Neural cell (in vitro differentiated cells): ENCODE data around the gene MTIF2.

Experiments
- EZH2 ChIP-seq: fragments of 200-600, 300-800 bp; shearing (Covaris generic), sonication (generic); IDR thresholded peaks from 2 replicates; pipeline ENCODE4 v1.6.1; 2014; ENCODE audit warnings: antibody characterized with exemption, low read length, borderline replicate concordance, mild to moderate bottlenecking; ENCODE audit not compliant: insufficient read depth, poor library complexity, severe bottlenecking
- MXI1 ChIP-seq: fragments of 450-650 bp; conservative IDR thresholded peaks from 2 replicates; pipeline ENCODE4 v1.6.1; 2014; ENCODE audit warnings: antibody characterized with exemption, mild to moderate bottlenecking; ENCODE audit not compliant: poor library complexity, severe bottlenecking
- POLR2AphosphoS5 ChIP-seq: IDR thresholded peaks from 2 replicates; pipeline ENCODE4 v1.6.1; 2012
- RAD21 ChIP-seq: fragments of 450-650 bp; conservative IDR thresholded peaks from 2 replicates; pipeline ENCODE4 v1.6.1; 2014; ENCODE audit warnings: antibody characterized with exemption, mild to moderate bottlenecking, moderate library complexity
- TF ChIP-seq, protein P1 (sequence below): fragments of 450-650 bp; IDR thresholded peaks from 2 replicates; pipeline ENCODE4 v1.5.1; 2014; ENCODE audit warnings: antibody characterized with exemption, mild to moderate bottlenecking, moderate library complexity; ENCODE audit not compliant: poor library complexity, severe bottlenecking
- TF ChIP-seq, protein P2 (sequence below): IDR thresholded peaks from 2 replicates; pipeline ENCODE4 v1.6.1; 2012; ENCODE audit warnings: borderline replicate concordance

DNA sequence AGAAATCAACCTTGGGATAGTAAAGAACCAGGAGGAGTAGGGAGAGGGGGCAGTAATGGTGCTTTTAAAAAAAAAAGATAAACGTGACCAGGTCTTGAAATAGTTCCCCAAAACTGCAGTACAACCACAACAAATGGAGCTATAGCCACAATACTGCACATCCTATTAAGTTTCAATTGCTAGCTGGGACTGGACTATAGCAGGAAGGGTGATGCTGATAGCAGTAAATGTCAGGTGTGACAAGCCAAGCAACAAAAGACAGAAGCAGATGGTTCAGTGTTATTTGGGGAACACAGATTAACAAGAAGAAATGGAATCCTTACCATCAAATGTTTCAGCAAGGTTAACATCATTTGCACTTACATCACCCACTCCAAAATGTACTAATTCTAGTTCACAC, 26.4 kb downstream of the MTIF2 start:
- TF ChIP-seq RAD21 (no peak), EZH2 (no peak), POLR2AphosphoS5 (no peak), MXI1 (no peak)
- TF ChIP-seq, protein P1, sequence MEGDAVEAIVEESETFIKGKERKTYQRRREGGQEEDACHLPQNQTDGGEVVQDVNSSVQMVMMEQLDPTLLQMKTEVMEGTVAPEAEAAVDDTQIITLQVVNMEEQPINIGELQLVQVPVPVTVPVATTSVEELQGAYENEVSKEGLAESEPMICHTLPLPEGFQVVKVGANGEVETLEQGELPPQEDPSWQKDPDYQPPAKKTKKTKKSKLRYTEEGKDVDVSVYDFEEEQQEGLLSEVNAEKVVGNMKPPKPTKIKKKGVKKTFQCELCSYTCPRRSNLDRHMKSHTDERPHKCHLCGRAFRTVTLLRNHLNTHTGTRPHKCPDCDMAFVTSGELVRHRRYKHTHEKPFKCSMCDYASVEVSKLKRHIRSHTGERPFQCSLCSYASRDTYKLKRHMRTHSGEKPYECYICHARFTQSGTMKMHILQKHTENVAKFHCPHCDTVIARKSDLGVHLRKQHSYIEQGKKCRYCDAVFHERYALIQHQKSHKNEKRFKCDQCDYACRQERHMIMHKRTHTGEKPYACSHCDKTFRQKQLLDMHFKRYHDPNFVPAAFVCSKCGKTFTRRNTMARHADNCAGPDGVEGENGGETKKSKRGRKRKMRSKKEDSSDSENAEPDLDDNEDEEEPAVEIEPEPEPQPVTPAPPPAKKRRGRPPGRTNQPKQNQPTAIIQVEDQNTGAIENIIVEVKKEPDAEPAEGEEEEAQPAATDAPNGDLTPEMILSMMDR: no peak
- TF ChIP-seq, protein P2, sequence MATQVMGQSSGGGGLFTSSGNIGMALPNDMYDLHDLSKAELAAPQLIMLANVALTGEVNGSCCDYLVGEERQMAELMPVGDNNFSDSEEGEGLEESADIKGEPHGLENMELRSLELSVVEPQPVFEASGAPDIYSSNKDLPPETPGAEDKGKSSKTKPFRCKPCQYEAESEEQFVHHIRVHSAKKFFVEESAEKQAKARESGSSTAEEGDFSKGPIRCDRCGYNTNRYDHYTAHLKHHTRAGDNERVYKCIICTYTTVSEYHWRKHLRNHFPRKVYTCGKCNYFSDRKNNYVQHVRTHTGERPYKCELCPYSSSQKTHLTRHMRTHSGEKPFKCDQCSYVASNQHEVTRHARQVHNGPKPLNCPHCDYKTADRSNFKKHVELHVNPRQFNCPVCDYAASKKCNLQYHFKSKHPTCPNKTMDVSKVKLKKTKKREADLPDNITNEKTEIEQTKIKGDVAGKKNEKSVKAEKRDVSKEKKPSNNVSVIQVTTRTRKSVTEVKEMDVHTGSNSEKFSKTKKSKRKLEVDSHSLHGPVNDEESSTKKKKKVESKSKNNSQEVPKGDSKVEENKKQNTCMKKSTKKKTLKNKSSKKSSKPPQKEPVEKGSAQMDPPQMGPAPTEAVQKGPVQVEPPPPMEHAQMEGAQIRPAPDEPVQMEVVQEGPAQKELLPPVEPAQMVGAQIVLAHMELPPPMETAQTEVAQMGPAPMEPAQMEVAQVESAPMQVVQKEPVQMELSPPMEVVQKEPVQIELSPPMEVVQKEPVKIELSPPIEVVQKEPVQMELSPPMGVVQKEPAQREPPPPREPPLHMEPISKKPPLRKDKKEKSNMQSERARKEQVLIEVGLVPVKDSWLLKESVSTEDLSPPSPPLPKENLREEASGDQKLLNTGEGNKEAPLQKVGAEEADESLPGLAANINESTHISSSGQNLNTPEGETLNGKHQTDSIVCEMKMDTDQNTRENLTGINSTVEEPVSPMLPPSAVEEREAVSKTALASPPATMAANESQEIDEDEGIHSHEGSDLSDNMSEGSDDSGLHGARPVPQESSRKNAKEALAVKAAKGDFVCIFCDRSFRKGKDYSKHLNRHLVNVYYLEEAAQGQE: no peak
